ENCODE results near the gene OR2D3.
"Not testable (repeated sequence)": the region's sequence is repeated elsewhere in the genome, so short reads cannot be mapped to it uniquely, and the experiment has no call there.

The OR2D3 gene

DNA sequence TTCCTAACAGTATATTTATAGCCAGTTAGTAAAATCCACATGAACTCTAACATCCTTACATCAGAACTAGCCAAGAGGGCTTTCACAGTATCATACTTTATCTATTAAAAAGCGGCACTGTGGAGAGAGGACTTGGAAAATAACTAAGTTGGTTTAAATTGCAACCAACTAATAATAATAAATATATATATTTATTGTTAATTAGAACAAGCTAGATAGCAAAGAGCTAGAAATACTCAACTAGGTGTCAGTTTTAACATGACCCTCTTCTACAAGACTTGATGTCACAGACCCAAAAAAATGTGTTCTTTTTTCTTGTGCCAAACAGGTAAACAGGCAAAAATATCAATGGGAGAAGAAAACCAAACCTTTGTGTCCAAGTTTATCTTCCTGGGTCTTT is at the start of gene OR2D3:
TSS of gene OR2D3 (plus strand) at position 301 of the 400 bp plus-strand sequence. CDS start at position 301, 0 bp downstream.
- DNase-seq, result no peak

DNA sequence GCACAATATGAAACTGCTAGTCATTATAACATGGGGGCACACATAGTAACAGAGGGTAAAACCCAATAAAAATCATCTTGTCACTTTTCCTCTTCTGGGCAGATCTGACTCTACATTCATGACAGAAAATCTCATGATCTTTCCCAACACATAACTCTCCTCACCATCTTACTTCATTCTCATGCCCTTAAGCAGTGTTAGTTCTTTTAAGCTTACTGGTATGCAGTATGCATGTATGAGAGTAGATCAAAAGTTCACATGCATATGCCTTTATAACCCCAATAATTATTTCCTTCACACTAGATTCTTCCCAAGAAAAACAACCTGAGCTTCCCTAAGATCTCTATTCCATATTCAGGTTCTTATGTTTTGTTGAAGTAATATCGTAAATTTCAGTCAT is 49.5 kb upstream of the OR2D3 start:
- DNase-seq, result no peak

DNA sequence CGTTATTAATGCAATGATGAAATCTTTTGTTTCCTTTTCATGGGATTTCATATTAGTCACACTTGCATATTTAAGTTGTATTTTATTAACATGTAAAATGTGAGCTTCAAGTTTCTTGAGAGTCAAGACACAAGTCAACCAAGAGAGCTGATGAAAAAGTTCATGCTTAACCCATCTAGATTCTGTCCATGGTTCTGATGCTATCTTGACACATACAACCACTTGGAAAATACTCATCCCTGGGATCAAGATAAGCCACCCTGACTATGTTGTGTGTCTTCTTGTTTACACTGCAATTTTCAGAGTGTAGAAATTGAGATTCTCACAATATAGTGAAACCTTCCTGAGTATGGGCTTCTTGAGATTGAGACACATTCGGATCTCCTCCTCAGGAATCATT is 45.0 kb upstream of the OR2D3 start:
- no peak for DNase-seq

DNA sequence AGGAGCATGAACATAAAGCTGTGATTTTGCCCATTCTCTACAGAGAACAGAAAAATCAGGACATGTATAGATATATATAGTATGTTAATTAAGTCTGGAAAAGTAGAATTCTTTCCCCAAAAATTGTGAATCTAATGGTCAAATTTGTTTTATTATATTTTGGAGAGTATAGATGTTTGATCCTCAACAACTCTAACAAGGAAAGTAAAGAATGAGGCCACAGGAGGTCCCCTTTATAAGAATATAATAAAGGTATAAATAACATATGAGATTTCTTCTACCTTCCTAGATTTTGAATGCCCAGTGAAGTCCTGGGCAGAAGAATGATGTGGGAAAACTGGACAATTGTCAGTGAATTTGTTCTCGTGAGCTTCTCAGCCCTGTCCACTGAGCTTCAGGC is 44.5 kb upstream of the OR2D3 start, which contains the start of gene OR10A4:
TSS of gene OR10A4 (plus strand) at position 301 of the 400 bp plus-strand sequence. CDS start at position 324, 23 bp downstream.
- no peak for DNase-seq

- DNase-seq, result no peak
Measured at GRCh38 chr11:6876914-6877313, 43.9 kb upstream of the OR2D3 start.

GRCh38 chr11:6882751-6883150 is 38.1 kb upstream of the OR2D3 start:
- no peak for DNase-seq

- DNase-seq, result not testable (repeated sequence)
Measured at GRCh38 chr11:6887711-6888110, 33.1 kb upstream of the OR2D3 start.

DNA sequence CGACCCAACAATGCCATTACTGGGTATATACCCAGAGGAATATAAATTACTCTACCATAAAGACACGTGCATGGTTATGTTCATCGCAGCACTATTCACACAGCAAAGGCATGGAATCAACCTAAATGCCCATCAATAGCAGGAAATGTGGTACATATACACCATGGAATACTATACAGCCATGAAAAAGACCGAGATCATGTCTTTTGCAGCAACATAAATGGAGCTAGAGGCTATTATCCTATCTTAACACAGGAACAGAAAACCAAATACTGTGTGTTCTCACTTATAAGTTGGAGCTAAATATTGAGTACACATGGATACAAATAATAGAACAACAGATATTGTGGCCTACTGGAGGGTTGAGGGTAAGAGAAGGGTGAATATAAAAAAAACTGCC is 32.0 kb upstream of the OR2D3 start:
- no peak for DNase-seq

DNA sequence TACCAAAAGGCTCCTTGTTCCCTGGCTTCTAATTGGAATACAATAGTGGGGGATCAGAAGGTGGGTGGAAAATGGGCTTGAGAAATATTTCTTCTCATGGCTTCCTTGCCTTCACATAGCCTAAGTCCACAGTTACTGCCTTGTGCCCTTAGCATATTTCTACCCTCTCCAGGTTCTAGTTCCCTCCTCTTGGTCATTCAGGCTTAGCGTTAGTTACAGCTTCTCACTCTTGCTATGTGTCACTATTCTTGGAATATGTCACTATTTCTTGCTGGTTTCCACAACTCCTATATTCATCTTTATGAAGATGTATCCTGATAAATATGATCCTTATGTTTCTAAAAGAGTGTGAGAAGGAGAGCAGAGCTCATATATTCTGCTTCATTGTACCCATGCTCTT is 31.0 kb upstream of the OR2D3 start:
- no peak for DNase-seq

GRCh38 chr11:6892400-6892799 is 28.4 kb upstream of the OR2D3 start, which contains the start of gene OR2D2:
OR2D2 (minus strand) TSS chr11:6892500; CDS start chr11:6892500, 0 bp downstream.
- DNase-seq, result no peak

- no peak for DNase-seq
Measured at GRCh38 chr11:6894097-6894496, 26.7 kb upstream of the OR2D3 start.

DNA sequence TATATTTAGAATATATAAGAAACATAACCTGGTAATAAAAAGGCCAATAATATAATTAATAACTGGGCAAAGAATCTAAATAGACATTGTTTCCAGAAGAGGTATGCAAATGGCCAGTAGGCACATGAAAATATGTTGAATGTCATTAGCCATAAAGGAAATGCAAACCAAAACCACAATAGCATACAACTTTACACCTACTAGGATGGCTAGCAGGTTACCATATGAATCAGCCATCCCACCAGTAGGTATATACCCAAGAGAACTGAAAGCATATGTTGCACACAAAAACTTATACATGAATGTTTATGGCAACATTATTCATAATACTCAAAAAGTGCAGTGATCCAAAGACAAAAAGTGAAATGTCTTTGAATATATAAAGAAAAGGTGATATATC is 25.8 kb upstream of the OR2D3 start:
- DNase-seq, result no peak

GRCh38 chr11:6898911-6899310 is 21.9 kb upstream of the OR2D3 start:
- DNase-seq, result no peak

- DNase-seq, result no peak
Measured at GRCh38 chr11:6900327-6900999, 20.3 kb upstream of the OR2D3 start.

DNA sequence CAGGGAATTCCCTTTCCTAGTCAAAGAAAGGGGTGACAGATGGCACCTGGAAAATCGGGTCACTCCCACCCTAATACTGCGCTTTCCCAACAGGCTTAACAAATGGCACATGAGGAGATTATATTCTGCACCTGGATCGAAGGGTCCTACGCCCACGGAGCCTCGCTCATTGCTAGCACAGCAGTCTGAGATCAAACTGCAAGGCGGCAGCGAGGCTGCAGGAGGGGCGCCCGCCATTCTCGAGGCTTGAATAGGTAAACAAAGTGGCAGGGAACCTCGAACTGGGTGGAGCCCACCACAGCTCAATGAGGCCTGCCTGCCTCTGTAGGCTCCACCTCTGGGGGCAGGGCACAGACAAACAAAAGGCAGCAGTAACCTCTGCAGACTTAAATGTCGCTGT is 16.0 kb upstream of the OR2D3 start:
- not testable (repeated sequence) for DNase-seq

DNA sequence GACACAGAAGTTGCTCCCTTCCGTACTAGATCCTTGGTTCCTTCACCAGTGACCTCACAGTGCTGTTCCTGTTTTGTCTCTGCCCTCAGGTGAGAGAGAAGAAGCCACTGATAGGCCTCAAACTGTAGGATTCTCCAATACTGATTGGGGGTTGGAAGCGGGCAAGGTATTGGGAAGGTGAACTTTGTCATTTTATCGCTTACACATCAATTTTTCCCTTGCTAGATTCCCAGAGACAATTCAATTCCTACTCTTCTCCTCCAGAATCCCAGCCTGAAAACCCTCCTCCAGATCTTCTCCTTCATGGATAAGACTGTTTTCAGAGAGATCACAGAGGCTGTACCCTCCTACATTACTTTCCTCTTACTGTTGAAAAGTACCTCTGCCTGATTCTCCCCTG is 9.4 kb upstream of the OR2D3 start:
- DNase-seq, result no peak

- DNase-seq, result no peak
Measured at GRCh38 chr11:6911948-6912347, 8.9 kb upstream of the OR2D3 start.

DNA sequence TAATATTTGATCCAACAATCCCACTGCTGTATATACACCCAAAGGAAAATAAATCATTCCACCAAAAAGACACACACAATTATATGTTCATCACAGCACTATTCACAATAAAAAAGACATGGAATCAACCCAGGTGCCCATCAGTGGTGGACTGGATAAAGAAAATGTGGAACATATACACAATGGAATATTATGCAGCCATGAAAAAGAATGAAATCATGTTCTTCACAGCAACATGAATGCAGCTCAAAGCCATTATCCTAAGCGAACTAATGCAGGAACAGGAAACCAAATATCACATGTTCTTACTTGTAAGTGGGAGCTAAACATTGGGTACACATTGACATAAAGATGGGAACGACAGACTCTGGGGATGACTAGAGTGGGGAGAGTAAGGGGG is 1.1 kb upstream of the OR2D3 start:
- DNase-seq, result no peak

DNA sequence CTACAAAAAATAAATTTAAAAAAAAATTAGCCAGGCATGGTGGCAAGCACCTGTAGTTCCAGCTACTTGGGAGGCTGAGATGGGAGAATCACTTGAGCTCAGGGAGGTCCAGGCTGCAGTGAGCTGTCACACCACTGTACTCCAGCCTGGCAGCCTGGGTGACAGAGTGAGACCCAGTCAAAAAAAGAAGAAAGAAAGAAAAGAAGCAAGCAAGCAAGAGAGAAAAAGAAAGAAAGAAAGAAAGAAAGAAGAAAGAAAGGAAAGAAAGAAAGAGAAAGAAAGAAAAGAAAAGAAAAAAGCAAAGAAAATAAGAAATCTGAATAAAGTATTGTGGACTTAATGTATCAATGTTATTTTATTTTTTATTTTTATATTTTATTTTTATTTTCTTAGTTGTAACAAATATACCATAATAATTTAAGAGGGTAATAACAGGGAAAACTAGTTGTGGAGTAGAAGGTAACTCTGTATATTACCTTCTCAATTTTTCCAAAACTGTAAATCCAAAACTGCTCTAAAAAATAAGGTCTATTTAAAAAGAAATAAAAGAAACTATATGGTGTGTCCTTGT is 4.3 kb downstream of the OR2D3 start:
- no peak for DNase-seq

GRCh38 chr11:6925636-6926207 is 4.9 kb downstream of the OR2D3 start:
- DNase-seq, result no peak

GRCh38 chr11:6926208-6927029 is 5.6 kb downstream of the OR2D3 start, which contains the start of gene ZNF215:
ZNF215 (plus strand) TSS chr11:6926426; CDS start chr11:6932273, 5,847 bp downstream.
- DNase-seq, result no peak

GRCh38 chr11:6927030-6927617 is 6.3 kb downstream of the OR2D3 start:
- DNase-seq, result no peak

DNA sequence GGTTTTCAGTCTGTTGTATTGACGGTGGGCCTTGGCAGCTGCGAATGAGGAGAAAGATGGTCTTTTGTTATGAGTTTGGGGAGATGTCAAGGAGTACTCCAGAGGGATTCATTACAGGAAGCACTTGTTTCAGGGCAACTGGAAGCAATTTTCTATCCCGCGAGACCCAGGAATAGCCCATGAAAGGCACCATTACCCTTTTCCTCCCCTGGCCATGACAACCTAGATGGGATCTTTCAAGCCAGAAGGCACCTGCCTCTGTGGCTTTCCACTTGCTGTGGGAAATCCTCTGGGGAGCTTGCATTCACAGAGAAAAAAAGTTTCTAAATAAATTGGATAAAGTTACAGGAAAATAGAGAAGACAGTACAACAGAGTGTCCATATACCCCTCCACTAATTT is 8.1 kb downstream of the OR2D3 start:
- no peak for DNase-seq
